Measurements from ENCODE around the gene RAB15.

The RAB15 gene

GRCh38 chr14:64973026-64973442, 898 bp upstream of the RAB15 start:
- TF ChIP-seq, protein P1, sequence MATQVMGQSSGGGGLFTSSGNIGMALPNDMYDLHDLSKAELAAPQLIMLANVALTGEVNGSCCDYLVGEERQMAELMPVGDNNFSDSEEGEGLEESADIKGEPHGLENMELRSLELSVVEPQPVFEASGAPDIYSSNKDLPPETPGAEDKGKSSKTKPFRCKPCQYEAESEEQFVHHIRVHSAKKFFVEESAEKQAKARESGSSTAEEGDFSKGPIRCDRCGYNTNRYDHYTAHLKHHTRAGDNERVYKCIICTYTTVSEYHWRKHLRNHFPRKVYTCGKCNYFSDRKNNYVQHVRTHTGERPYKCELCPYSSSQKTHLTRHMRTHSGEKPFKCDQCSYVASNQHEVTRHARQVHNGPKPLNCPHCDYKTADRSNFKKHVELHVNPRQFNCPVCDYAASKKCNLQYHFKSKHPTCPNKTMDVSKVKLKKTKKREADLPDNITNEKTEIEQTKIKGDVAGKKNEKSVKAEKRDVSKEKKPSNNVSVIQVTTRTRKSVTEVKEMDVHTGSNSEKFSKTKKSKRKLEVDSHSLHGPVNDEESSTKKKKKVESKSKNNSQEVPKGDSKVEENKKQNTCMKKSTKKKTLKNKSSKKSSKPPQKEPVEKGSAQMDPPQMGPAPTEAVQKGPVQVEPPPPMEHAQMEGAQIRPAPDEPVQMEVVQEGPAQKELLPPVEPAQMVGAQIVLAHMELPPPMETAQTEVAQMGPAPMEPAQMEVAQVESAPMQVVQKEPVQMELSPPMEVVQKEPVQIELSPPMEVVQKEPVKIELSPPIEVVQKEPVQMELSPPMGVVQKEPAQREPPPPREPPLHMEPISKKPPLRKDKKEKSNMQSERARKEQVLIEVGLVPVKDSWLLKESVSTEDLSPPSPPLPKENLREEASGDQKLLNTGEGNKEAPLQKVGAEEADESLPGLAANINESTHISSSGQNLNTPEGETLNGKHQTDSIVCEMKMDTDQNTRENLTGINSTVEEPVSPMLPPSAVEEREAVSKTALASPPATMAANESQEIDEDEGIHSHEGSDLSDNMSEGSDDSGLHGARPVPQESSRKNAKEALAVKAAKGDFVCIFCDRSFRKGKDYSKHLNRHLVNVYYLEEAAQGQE (IDR thresholded peaks at IDR 0.05; ENCODE audit: insufficient read depth in 1 of 2, low read depth in 2 of 2, low read length in 2 of 2) = no peak
- TF ChIP-seq SIN3A (IDR thresholded peaks at IDR 0.05; ENCODE audit: borderline replicate concordance, insufficient read depth, low read length) (no peak), FOXP2 (optimal IDR thresholded peaks at IDR 0.05; ENCODE audit: borderline replicate concordance, extremely low read depth, extremely low read length, insufficient read depth) (no peak), POLR2AphosphoS5 (IDR thresholded peaks at IDR 0.05; ENCODE audit: low read depth, low read length) (no peak), TAF1 (IDR thresholded peaks at IDR 0.05; ENCODE audit: borderline replicate concordance, insufficient read depth, low read length) (no peak)

DNA sequence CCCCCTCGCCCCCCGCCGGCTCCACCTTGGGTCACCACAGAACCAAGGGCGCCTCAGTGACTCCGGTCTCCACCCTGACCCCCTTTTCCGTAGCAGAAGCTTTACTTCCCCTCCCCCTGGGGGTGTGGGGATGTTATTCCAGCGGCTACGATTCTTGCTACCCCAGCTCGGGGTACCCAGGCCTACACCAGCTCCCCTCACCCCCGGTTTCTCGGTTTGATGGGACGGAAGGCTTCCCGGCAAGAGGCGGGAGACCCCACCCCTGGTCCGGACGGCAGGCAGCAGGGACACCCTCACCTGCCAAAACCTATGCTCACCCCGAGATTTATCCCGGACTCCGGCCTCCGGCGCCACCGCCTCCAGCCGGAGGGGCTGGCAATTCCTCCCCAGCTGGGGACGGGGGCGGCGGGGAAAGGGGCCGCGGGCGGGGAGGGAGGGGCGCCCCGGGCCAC, 619 bp downstream of the RAB15 start:
- no peak for TF ChIP-seq FOXP2 (optimal IDR thresholded peaks at IDR 0.05; ENCODE audit: borderline replicate concordance, extremely low read depth, extremely low read length, insufficient read depth)
- TF ChIP-seq POLR2AphosphoS5 (IDR thresholded peaks at IDR 0.05; ENCODE audit: low read depth, low read length) = no peak
- TF ChIP-seq, protein P1 (IDR thresholded peaks at IDR 0.05; ENCODE audit: insufficient read depth in 1 of 2, low read depth in 2 of 2, low read length in 2 of 2) = no peak

DNA sequence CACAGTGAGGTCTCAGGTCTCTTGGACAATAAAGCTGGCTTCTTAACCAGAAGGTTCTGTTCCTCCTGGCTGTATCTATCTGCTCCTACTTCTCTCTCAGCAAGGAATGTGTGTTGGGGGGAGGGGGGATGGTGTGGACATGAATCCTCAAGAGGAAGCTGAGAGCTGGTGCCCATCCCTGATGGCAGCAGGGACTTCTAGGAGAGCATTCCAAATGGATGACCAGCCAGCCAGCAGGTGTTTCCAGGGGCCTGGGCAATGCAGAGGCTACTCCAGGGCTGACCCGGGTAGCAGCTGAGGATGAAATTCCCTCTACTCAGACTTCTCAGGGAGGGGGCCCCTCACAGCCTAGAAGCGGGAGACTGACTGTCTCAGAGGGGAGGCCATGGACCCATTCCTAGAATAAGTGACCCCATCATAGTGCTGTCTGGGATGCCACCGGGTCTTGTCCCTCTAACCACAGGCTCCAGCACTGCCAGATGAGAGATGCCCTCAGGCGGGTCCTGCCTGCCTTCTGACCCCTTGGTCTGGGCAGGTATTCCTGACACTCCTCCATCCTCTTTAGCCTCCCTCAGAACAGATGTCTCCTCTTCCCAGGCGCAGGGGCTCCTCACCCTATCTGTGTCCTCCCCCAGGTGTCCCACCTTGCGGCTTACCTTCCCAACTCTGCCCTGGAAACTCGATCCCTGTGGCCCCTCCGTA, 1.2 kb downstream of the RAB15 start:
- TF ChIP-seq TAF1 (IDR thresholded peaks at IDR 0.05; ENCODE audit: borderline replicate concordance, insufficient read depth, low read length) = no peak
- no peak for TF ChIP-seq SIN3A (IDR thresholded peaks at IDR 0.05; ENCODE audit: borderline replicate concordance, insufficient read depth, low read length)
- TF ChIP-seq, protein P1 (IDR thresholded peaks at IDR 0.05; ENCODE audit: insufficient read depth in 1 of 2, low read depth in 2 of 2, low read length in 2 of 2) = no peak
- TF ChIP-seq FOXP2 (optimal IDR thresholded peaks at IDR 0.05; ENCODE audit: borderline replicate concordance, extremely low read depth, extremely low read length, insufficient read depth) = no peak
- TF ChIP-seq POLR2AphosphoS5 (IDR thresholded peaks at IDR 0.05; ENCODE audit: low read depth, low read length) = no peak

DNA sequence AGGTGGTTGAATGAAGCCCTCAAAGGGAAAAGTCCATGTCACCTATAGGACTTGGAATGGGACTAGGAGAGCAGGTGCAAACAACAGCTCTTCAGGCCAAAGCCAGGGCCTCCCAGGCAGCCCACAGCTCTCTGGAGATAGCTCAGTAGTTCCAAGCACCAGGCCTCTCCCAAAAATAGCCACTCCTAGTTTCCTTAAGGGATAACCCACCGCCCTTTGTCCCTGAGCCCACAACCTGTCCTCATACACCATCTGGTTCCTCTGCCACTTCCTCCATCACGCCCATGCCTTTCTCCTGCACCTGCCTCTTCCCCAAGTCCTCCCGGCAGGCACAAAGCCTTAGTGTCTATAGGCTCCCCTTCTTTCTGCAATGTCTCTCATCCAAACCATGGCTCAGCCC, 2.1 kb downstream of the RAB15 start:
- TF ChIP-seq TAF1 (IDR thresholded peaks at IDR 0.05; ENCODE audit: borderline replicate concordance, insufficient read depth, low read length) = no peak
- TF ChIP-seq SIN3A (IDR thresholded peaks at IDR 0.05; ENCODE audit: borderline replicate concordance, insufficient read depth, low read length) = no peak
- no peak for TF ChIP-seq POLR2AphosphoS5 (IDR thresholded peaks at IDR 0.05; ENCODE audit: low read depth, low read length)
- TF ChIP-seq FOXP2 (optimal IDR thresholded peaks at IDR 0.05; ENCODE audit: borderline replicate concordance, extremely low read depth, extremely low read length, insufficient read depth) = no peak
- TF ChIP-seq, protein P1 (IDR thresholded peaks at IDR 0.05; ENCODE audit: insufficient read depth in 1 of 2, low read depth in 2 of 2, low read length in 2 of 2) = no peak
